Peyer's patch (tissue), 4 donors: Measurements from ENCODE around the gene TMEM170A.

Experiments used
- CTCF ChIP-seq, 6 experiments: fragments of 450-650 bp in 4 of 6; fragments of 200-600 bp in 2 of 6; sonication (generic) in 1 of 6; IDR thresholded peaks; one replicate each; pipeline ENCODE4 v1.5.1; 2017 to 2019; ENCODE audit warnings: antibody characterized with exemption in 6 of 6, mild to moderate bottlenecking in 3 of 6, moderate library complexity in 1 of 6
- POLR2A ChIP-seq, 2 donors: fragments of 450-650 bp; IDR thresholded peaks; one replicate each; pipeline ENCODE4 v1.5.1; 2017; ENCODE audit warnings: antibody characterized with exemption in 2 of 2, mild to moderate bottlenecking in 2 of 2, moderate library complexity in 2 of 2

DNA sequence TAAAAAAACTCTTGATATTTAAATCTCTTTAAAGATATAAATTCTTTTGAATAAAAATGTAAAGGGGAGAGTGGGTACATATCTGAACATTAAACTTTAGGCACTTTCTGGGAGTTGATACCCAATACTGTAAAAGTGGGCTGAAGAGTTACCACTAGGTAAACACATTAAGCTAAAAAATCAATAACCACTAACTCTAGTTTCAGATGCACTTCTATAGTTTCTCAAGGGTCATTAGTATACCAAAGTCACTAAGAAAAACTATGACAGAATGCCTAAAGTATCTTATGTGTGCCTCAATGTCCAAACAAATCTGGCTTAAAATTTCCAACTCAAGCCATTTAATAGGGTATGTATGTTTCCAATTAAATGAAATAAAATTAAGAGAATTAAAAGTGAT is 18.1 kb downstream of the TMEM170A start:
- TF ChIP-seq POLR2A (IDR thresholded peaks at IDR 0.05) (no peak), CTCF (IDR thresholded peaks at IDR 0.05) (no peak)
